ENCODE measurements around the gene RFLNA.
A peak's percentile ranks its signal among the peaks of the same experiment; 100 is the strongest.

The RFLNA gene

GRCh38 chr12:124267205-124267778 lies 27.6 kb upstream of the RFLNA start:
- Mint-ChIP-seq H3K27me3 (ENCODE audit: low read depth) (peaks cover 20% of the 10 kb centered on the region), H3K4me1 (no peaks in the 10 kb centered on the region), H3K27ac (no peak overlapping the region), H3K9me3 (no peaks in the 10 kb centered on the region), H3K36me3 (ENCODE audit: low read depth) (peaks cover 3% of the 10 kb centered on the region), H3K4me3 (no peak overlapping the region)
- TF ChIP-seq CTCF (IDR thresholded peaks at IDR 0.05; ENCODE audit: unreplicated experiment in 3 of 3) = no peak

GRCh38 chr12:124270671-124271070 lies 24.2 kb upstream of the RFLNA start:
- Mint-ChIP-seq H3K36me3 (ENCODE audit: low read depth) (peaks cover 3% of the 10 kb centered on the region), H3K9me3 (no peaks in the 10 kb centered on the region), H3K4me3 (no peak overlapping the region), H3K4me1 (no peaks in the 10 kb centered on the region), H3K27ac (no peak overlapping the region), H3K27me3 (ENCODE audit: low read depth) (peaks cover 13% of the 10 kb centered on the region)
- TF ChIP-seq CTCF (IDR thresholded peaks at IDR 0.05; ENCODE audit: unreplicated experiment in 3 of 3) = no peak

GRCh38 chr12:124273630-124274029 lies 21.3 kb upstream of the RFLNA start:
- peaks cover 1% of the 10 kb centered on the region for H3K36me3 Mint-ChIP-seq (ENCODE audit: low read depth)
- no peak overlapping the region for H3K27ac Mint-ChIP-seq
- H3K27me3 Mint-ChIP-seq (ENCODE audit: low read depth) = peaks cover 12% of the 10 kb centered on the region
- TF ChIP-seq CTCF (IDR thresholded peaks at IDR 0.05; ENCODE audit: unreplicated experiment in 3 of 3) = peak in 1 of 3 experiments; percentile 9
- no peak overlapping the region for H3K4me3 Mint-ChIP-seq
- peaks cover 17% of the 10 kb centered on the region for H3K4me1 Mint-ChIP-seq
- H3K9me3 Mint-ChIP-seq = no peaks in the 10 kb centered on the region

GRCh38 chr12:124276337-124276736 lies 18.6 kb upstream of the RFLNA start:
- Mint-ChIP-seq H3K27ac (peak overlapping the region; percentile 1 to 8 (median 1)), H3K36me3 (ENCODE audit: low read depth) (no peaks in the 10 kb centered on the region), H3K4me3 (no peak overlapping the region), H3K27me3 (ENCODE audit: low read depth) (no peaks in the 10 kb centered on the region), H3K9me3 (no peaks in the 10 kb centered on the region), H3K4me1 (peaks cover 33% of the 10 kb centered on the region)
- no peak for TF ChIP-seq CTCF (IDR thresholded peaks at IDR 0.05; ENCODE audit: unreplicated experiment in 3 of 3)

GRCh38 chr12:124277394-124278241 lies 17.3 kb upstream of the RFLNA start:
- Mint-ChIP-seq H3K4me1 (peaks cover 38% of the 10 kb centered on the region), H3K36me3 (ENCODE audit: low read depth) (no peaks in the 10 kb centered on the region), H3K4me3 (no peak overlapping the region), H3K27me3 (ENCODE audit: low read depth) (peaks cover 5% of the 10 kb centered on the region), H3K27ac (peak overlapping the region; percentile 38 to 67 (median 66)), H3K9me3 (no peaks in the 10 kb centered on the region)
- no peak for TF ChIP-seq CTCF (IDR thresholded peaks at IDR 0.05; ENCODE audit: unreplicated experiment in 3 of 3)
